ENCODE data around the gene NSMF. TPM values are rescaled to one million over a fixed set of nuclear protein-coding genes. Genes with fewer than 3 reads are reported as not detected.
"Not testable (repeated sequence)": the region's sequence is repeated elsewhere in the genome, so short reads cannot be mapped to it uniquely, and the experiment has no call there.

The NSMF gene
- total and polyA plus RNA-seq, 2 donors (not counting 3 experiments of a cell fraction or from before 2014, with no cell fraction given): 43.3 to 53.7 TPM

DNA sequence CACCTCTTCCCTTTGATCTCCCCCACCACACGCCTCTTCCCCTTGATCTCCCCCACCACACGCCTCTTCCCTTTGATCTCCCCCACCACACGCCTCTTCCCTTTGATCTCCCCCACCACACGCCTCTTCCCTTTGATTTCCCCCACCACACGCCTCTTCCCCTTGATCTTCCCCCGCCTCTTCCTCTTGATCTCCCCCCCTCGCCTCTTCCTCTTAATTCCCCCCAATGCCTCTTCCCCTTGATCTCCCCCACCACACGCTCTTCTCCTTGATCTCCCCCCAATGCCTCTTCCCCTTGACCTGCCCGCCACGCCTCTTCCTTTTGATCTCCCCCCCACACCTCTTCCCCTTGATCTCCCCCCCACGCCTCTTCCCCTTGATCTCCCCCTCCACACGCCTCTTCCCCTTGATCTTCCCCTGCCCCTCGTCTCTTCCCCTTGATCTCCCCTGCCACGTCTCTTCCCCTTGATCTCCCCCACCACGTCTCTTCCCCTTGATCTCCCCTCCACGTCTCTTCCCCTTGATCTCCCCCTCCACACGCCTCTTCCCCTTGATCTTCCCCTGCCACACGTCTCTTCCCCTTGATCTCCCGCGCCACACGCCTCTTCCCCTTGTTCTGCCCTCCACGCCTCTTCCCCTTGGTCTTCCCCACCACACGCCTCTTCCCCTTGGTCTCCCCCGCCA is 8.5 kb downstream of the NSMF start:
- FAIRE-seq; H3K9me1 ChIP-seq (replicated peaks; ENCODE audit: control insufficient read depth, extremely low read depth, insufficient read depth, low read length); H3K27ac ChIP-seq (ENCODE audit: insufficient read depth, low read depth, low read length); dilution Hi-C loops (cut with MboI; ENCODE audit: extremely low pct_ligation_motif_present, low sequenced_read_pairs); BruUV-seq (replicated peaks); H3K27me3 ChIP-seq (ENCODE audit: control insufficient read depth in 2 of 2, insufficient read depth in 2 of 2, low read length in 2 of 2); H3K9ac ChIP-seq (replicated peaks; ENCODE audit: extremely low read depth, insufficient read depth, low read length); intact Hi-C loops (cut with micrococcal nuclease); H3K4me3 ChIP-seq (replicated peaks in 1 of 3; ENCODE audit: insufficient read depth in 1 of 3, low read depth in 1 of 3, low read length in 3 of 3); CTCF ChIA-PET; DNase-seq (ENCODE audit: low read depth, low spot score); H4K20me1 ChIP-seq (replicated peaks; ENCODE audit: control insufficient read depth, extremely low read depth, insufficient read depth, low read length); H3K79me2 ChIP-seq (ENCODE audit: control insufficient read depth, insufficient read depth, low read length); H2AFZ ChIP-seq (ENCODE audit: low read depth, low read length); H3K4me2 ChIP-seq (ENCODE audit: insufficient read depth, low read length); H3K4me1 ChIP-seq (ENCODE audit: control insufficient read depth, extremely low read depth, insufficient read depth, low read length); H3K9me3 ChIP-seq (replicated peaks; ENCODE audit: control insufficient read depth, insufficient read depth, low read length): not testable (repeated sequence)
- POLR2A ChIA-PET: interaction anchor here (0.6 kb wide), 1 partner anchor 38 kb away, joined by 4 read pairs; no protein-coding TSS in a partner anchor
- peaks cover 7 to 14% of the 10 kb centered on the region in 2 experiments for H3K36me3 ChIP-seq (ENCODE audit: control insufficient read depth in 2 of 2, extremely low read depth in 1 of 2, insufficient read depth in 2 of 2, low read length in 2 of 2)

- no peaks in the 10 kb centered on the region for H3K9me3 ChIP-seq (replicated peaks; ENCODE audit: control insufficient read depth, insufficient read depth, low read length)
- dilution Hi-C loops (cut with MboI; ENCODE audit: extremely low pct_ligation_motif_present, low sequenced_read_pairs) (no loop called here), intact Hi-C loops (cut with micrococcal nuclease) (no loop called here)
- no peak overlapping the region for H3K9ac ChIP-seq (replicated peaks; ENCODE audit: extremely low read depth, insufficient read depth, low read length)
- no peak overlapping the region for H3K4me3 ChIP-seq (replicated peaks in 1 of 3; ENCODE audit: insufficient read depth in 1 of 3, low read depth in 1 of 3, low read length in 3 of 3)
- H3K27me3 ChIP-seq (ENCODE audit: control insufficient read depth in 2 of 2, insufficient read depth in 2 of 2, low read length in 2 of 2): no peaks in the 10 kb centered on the region
- no peaks in the 10 kb centered on the region for H4K20me1 ChIP-seq (replicated peaks; ENCODE audit: control insufficient read depth, extremely low read depth, insufficient read depth, low read length)
- no peaks in the 10 kb centered on the region for H3K9me1 ChIP-seq (replicated peaks; ENCODE audit: control insufficient read depth, extremely low read depth, insufficient read depth, low read length)
- peaks cover 7 to 14% of the 10 kb centered on the region in 2 experiments for H3K36me3 ChIP-seq (ENCODE audit: control insufficient read depth in 2 of 2, extremely low read depth in 1 of 2, insufficient read depth in 2 of 2, low read length in 2 of 2)
- peaks cover 8% of the 10 kb centered on the region for H3K4me1 ChIP-seq (ENCODE audit: control insufficient read depth, extremely low read depth, insufficient read depth, low read length)
- BruUV-seq (replicated peaks): no TSS peak
- H3K27ac ChIP-seq (ENCODE audit: insufficient read depth, low read depth, low read length): no peak overlapping the region
- H3K79me2 ChIP-seq (ENCODE audit: control insufficient read depth, insufficient read depth, low read length): no peaks in the 10 kb centered on the region
- DNase-seq (ENCODE audit: low read depth, low spot score) (no peak), FAIRE-seq (no peak)
- H2AFZ ChIP-seq (ENCODE audit: low read depth, low read length): no peak overlapping the region
- ChIA-PET CTCF (interaction anchor here (0.6 kb wide), 1 partner anchor 27 kb away, joined by 3 read pairs; the partner anchor contains the start of genes EXD3 and NOXA1), POLR2A (interaction anchor here (0.6 kb wide), 1 partner anchor 37 kb away, joined by 4 read pairs; no protein-coding TSS in a partner anchor)
- TF ChIP-seq POLR2A (IDR thresholded peaks at IDR 0.05; ENCODE audit: low read depth, low read length) (no peak), GATA2 (IDR thresholded peaks at IDR 0.05; ENCODE audit: insufficient read depth, insufficient read length, low read depth, low read length) (no peak), POLR2AphosphoS5 (IDR thresholded peaks at IDR 0.05; ENCODE audit: insufficient read depth, low read depth, low read length) (no peak), FOS (IDR thresholded peaks at IDR 0.05; ENCODE audit: borderline replicate concordance, insufficient read depth, low read length) (no peak), EZH2 (IDR thresholded peaks at IDR 0.05; ENCODE audit: borderline replicate concordance, low read depth, low read length, severe bottlenecking) (no peak), MYC (IDR thresholded peaks at IDR 0.05; ENCODE audit: low read depth, low read length) (no peak), JUN (IDR thresholded peaks at IDR 0.05; ENCODE audit: borderline replicate concordance, insufficient read depth, insufficient read length, low read depth) (no peak), MAX (IDR thresholded peaks at IDR 0.05; ENCODE audit: insufficient read depth, insufficient read length) (no peak)
- TF ChIP-seq, protein P1, sequence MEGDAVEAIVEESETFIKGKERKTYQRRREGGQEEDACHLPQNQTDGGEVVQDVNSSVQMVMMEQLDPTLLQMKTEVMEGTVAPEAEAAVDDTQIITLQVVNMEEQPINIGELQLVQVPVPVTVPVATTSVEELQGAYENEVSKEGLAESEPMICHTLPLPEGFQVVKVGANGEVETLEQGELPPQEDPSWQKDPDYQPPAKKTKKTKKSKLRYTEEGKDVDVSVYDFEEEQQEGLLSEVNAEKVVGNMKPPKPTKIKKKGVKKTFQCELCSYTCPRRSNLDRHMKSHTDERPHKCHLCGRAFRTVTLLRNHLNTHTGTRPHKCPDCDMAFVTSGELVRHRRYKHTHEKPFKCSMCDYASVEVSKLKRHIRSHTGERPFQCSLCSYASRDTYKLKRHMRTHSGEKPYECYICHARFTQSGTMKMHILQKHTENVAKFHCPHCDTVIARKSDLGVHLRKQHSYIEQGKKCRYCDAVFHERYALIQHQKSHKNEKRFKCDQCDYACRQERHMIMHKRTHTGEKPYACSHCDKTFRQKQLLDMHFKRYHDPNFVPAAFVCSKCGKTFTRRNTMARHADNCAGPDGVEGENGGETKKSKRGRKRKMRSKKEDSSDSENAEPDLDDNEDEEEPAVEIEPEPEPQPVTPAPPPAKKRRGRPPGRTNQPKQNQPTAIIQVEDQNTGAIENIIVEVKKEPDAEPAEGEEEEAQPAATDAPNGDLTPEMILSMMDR (IDR thresholded peaks at IDR 0.05; ENCODE audit: extremely low read depth in 1 of 2, insufficient read depth in 1 of 2, low read depth in 1 of 2, low read length in 2 of 2): no peak
- no peak overlapping the region for H3K4me2 ChIP-seq (ENCODE audit: insufficient read depth, low read length)
Observed at GRCh38 chr9:137449931-137450538, 9.1 kb downstream of the NSMF start.
